Measurements from ENCODE around the gene COL11A2.

COL11A2 gene

GRCh38 chr6:33198159-33198852 is 6.0 kb upstream of the COL11A2 start:
- Histone ChIP-seq H3K27me3 (replicated peaks; ENCODE audit: control insufficient read depth, insufficient read depth, low read length) (no peaks in the 10 kb centered on the region), H3K4me3 (replicated peaks; ENCODE audit: low read depth, low read length) (no peak overlapping the region), H3K36me3 (ENCODE audit: control insufficient read depth, insufficient read depth, low read length) (peaks cover 24% of the 10 kb centered on the region)
- no peak for DNase-seq (ENCODE audit: extremely low read depth, insufficient read length)
- TF ChIP-seq CTCF (IDR thresholded peaks at IDR 0.05; ENCODE audit: insufficient read depth, low read length, poor library complexity, severe bottlenecking), result no peak

- peak; percentile 75 for TF ChIP-seq CTCF (IDR thresholded peaks at IDR 0.05; ENCODE audit: insufficient read depth, low read length, poor library complexity, severe bottlenecking)
- peak; percentile 40 for DNase-seq (ENCODE audit: extremely low read depth, insufficient read length)
- Histone ChIP-seq H3K4me3 (replicated peaks; ENCODE audit: low read depth, low read length) (no peak overlapping the region), H3K27me3 (replicated peaks; ENCODE audit: control insufficient read depth, insufficient read depth, low read length) (no peaks in the 10 kb centered on the region), H3K36me3 (ENCODE audit: control insufficient read depth, insufficient read depth, low read length) (peaks cover 20% of the 10 kb centered on the region)
Measured at GRCh38 chr6:33197431-33198048, 5.3 kb upstream of the COL11A2 start.

- no peak for DNase-seq (ENCODE audit: extremely low read depth, insufficient read length)
- no peak for TF ChIP-seq CTCF (IDR thresholded peaks at IDR 0.05; ENCODE audit: insufficient read depth, low read length, poor library complexity, severe bottlenecking)
- Histone ChIP-seq H3K4me3 (replicated peaks; ENCODE audit: low read depth, low read length) (no peak overlapping the region), H3K36me3 (ENCODE audit: control insufficient read depth, insufficient read depth, low read length) (peaks cover 16% of the 10 kb centered on the region), H3K27me3 (replicated peaks; ENCODE audit: control insufficient read depth, insufficient read depth, low read length) (peaks cover 3% of the 10 kb centered on the region)
Measured at GRCh38 chr6:33195304-33196165, 3.3 kb upstream of the COL11A2 start.

GRCh38 chr6:33194431-33194979 is 2.2 kb upstream of the COL11A2 start:
- DNase-seq (ENCODE audit: extremely low read depth, insufficient read length), result no peak
- Histone ChIP-seq H3K27me3 (replicated peaks; ENCODE audit: control insufficient read depth, insufficient read depth, low read length) (peaks cover 3% of the 10 kb centered on the region), H3K36me3 (ENCODE audit: control insufficient read depth, insufficient read depth, low read length) (peaks cover 16% of the 10 kb centered on the region), H3K4me3 (replicated peaks; ENCODE audit: low read depth, low read length) (no peak overlapping the region)
- TF ChIP-seq CTCF (IDR thresholded peaks at IDR 0.05; ENCODE audit: insufficient read depth, low read length, poor library complexity, severe bottlenecking), result no peak

- DNase-seq (ENCODE audit: extremely low read depth, insufficient read length), result no peak
- Histone ChIP-seq H3K4me3 (replicated peaks; ENCODE audit: low read depth, low read length) (no peak overlapping the region), H3K36me3 (ENCODE audit: control insufficient read depth, insufficient read depth, low read length) (peaks cover 16% of the 10 kb centered on the region), H3K27me3 (replicated peaks; ENCODE audit: control insufficient read depth, insufficient read depth, low read length) (peaks cover 3% of the 10 kb centered on the region)
- TF ChIP-seq CTCF (IDR thresholded peaks at IDR 0.05; ENCODE audit: insufficient read depth, low read length, poor library complexity, severe bottlenecking), result no peak
Measured at GRCh38 chr6:33193619-33194018, 1.4 kb upstream of the COL11A2 start.
